ENCODE measurements around the gene ZNF487. TPM values are rescaled to one million over a fixed set of nuclear protein-coding genes. Genes with fewer than 3 reads are reported as not detected.
"Not testable (repeated sequence)": the region's sequence is repeated elsewhere in the genome, so short reads cannot be mapped to it uniquely, and the experiment has no call there.

The ZNF487 gene
- polyA plus RNA-seq, 4 donors = 5.0 to 17.4 (median 11.6) TPM

DNA sequence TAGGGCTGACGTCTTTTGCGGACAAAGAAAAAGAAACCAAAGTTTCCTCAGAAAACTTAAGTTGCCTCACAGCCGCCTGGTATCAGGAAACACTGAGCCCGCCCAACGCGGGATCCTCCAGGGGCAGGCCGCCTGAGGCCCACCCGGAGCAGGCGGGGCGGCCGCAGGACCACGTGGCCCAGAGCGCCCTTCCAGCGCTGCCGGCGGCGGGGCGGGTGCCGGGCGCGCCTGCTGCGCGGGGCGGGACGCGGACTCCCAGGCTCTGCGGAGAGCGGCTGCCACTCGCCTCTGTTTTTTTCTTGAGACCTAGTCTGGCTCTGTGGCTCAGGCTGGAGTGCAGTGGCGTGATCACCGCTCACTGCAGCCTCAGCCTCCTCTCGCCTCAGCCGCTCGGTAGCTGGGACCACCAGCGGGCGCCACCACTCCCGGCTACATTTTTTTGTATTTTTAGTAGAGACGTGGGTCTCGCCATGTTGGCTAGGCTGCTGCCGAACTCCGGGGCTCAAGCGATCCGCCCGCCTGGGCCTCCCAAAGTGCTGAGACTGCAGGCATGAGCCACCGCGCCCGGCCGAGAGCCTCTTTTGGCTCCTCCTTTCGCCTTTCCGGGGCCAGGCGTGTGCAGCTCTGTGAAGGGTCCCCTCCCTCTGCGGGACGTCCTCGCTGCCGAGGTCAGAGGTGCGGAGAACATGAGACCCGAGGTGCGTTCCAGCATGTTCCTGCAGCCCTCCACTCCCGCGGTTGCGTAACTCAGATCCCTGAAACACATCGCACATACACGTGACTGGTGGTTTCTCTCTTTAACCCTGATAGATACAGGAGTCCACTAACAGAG lies 16.3 kb upstream of the ZNF487 start:
- H3K27me3 ChIP-seq (ENCODE audit: control insufficient read depth in 3 of 3, insufficient read depth in 3 of 3, low read length in 3 of 3) = no peaks in the 10 kb centered on the region
- H3K4me3 ChIP-seq (ENCODE audit: low read depth in 1 of 3, low read length in 3 of 3) = peak overlapping the region; percentile 40 to 49 (median 41)
- peak overlapping the region; percentile 95 to 97 (median 96) for H3K27ac ChIP-seq (ENCODE audit: low read depth in 1 of 3, low read length in 2 of 3)
- no peaks in the 10 kb centered on the region for H3K9me3 ChIP-seq (ENCODE audit: control insufficient read depth in 2 of 2, insufficient read depth in 1 of 2, low read depth in 1 of 2, low read length in 1 of 2)
- DNase-seq (peak; percentile 96 to 99), FAIRE-seq (no peak)
- no peaks in the 10 kb centered on the region for H3K36me3 ChIP-seq (ENCODE audit: control insufficient read depth in 3 of 3, insufficient read depth in 2 of 3, low read depth in 1 of 3, low read length in 3 of 3)
- WGBS, 3 donors = 0 to 1% (median 0%) methylated on average over 53 to 63 of the region's 63 CpGs
- peaks cover 2 to 23% (median 3%) of the 10 kb centered on the region in 3 donors for H3K4me1 ChIP-seq (ENCODE audit: control insufficient read depth in 3 of 3, insufficient read depth in 2 of 3, low read depth in 1 of 3, low read length in 2 of 3)

DNA sequence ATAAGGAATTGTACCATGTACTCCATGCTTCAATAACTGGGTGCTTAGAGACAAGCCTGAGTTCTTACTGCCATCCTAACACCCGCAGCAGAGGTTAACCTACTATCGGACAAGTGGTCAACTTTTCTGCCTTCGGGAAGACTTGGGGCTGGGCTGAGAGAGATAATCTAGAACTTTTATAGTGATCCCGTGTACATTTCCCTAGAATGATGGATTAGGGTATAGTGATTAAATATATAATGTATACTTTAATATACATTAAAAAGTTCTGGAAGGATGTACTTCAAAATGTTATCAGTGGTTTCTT lies 15.8 kb upstream of the ZNF487 start:
- Histone ChIP-seq H3K27me3 (ENCODE audit: control insufficient read depth in 3 of 3, insufficient read depth in 3 of 3, low read length in 3 of 3) (no peaks in the 10 kb centered on the region), H3K9me3 (ENCODE audit: control insufficient read depth in 2 of 2, insufficient read depth in 1 of 2, low read depth in 1 of 2, low read length in 1 of 2) (no peaks in the 10 kb centered on the region), H3K4me3 (ENCODE audit: low read depth in 1 of 3, low read length in 3 of 3) (peak overlapping the region; percentile 40 to 49 (median 40)), H3K36me3 (ENCODE audit: control insufficient read depth in 3 of 3, insufficient read depth in 2 of 3, low read depth in 1 of 3, low read length in 3 of 3) (no peaks in the 10 kb centered on the region), H3K4me1 (ENCODE audit: control insufficient read depth in 3 of 3, insufficient read depth in 2 of 3, low read depth in 1 of 3, low read length in 2 of 3) (peaks cover 2 to 23% (median 3%) of the 10 kb centered on the region in 3 donors), H3K27ac (ENCODE audit: low read depth in 1 of 3, low read length in 2 of 3) (peak overlapping the region; percentile 95 to 97 (median 96))
- no peak for DNase-seq
- WGBS, 3 donors = 11 to 19% (median 13%) methylated on average over 4 of the region's 4 CpGs
- FAIRE-seq = no peak

DNA sequence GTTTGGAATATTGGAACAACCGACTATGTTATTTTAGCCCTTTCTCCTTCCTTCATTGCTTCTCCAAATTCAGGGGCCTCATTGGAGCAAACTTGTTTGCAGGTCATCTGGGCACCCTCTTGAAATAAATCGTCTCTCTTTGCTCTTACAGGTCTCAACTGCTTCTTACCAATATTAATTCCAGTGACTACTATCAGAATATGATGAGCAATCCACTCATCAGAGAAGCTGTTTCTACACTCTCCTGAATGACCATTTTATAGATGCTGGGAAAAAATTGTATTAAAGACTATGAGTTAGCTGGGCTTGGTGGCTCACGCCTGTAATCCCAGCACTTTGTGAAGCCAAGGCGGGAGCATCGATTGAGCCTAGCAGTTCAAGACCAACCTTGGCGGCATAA lies 15.4 kb upstream of the ZNF487 start:
- WGBS, 3 donors = 67 to 82% (median 75%) methylated on average over 6 of the region's 6 CpGs
- no peak overlapping the region for H3K4me3 ChIP-seq (ENCODE audit: low read depth in 1 of 3, low read length in 3 of 3)
- H3K4me1 ChIP-seq (ENCODE audit: control insufficient read depth in 3 of 3, insufficient read depth in 2 of 3, low read depth in 1 of 3, low read length in 2 of 3) = peaks cover 2 to 23% (median 3%) of the 10 kb centered on the region in 3 donors
- H3K27ac ChIP-seq (ENCODE audit: low read depth in 1 of 3, low read length in 2 of 3) = peak overlapping the region; percentile 88 to 96 (median 95)
- no peak for FAIRE-seq
- no peaks in the 10 kb centered on the region for H3K27me3 ChIP-seq (ENCODE audit: control insufficient read depth in 3 of 3, insufficient read depth in 3 of 3, low read length in 3 of 3)
- H3K36me3 ChIP-seq (ENCODE audit: control insufficient read depth in 3 of 3, insufficient read depth in 2 of 3, low read depth in 1 of 3, low read length in 3 of 3) = no peaks in the 10 kb centered on the region
- no peaks in the 10 kb centered on the region for H3K9me3 ChIP-seq (ENCODE audit: control insufficient read depth in 2 of 2, insufficient read depth in 1 of 2, low read depth in 1 of 2, low read length in 1 of 2)
- DNase-seq = peak in 1 of 2 donors; percentile 45

DNA sequence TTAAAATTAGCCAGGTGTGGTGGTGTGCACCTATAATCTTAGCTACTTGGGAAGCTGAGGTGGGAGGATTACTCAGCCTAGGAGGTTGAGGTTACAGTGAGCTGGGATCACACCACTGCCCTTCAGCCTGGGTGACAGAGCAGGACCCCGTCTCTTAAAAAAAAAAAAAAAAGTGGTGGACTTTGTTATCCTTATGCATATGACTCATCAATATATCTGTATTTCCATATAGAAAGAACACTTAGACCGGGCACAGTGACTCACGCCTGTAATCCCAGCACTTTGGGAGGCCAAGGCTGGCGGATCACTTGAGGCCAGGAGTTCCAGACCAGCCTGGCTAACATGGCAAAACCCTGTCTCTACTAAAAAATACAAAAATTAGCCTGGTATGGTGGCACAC lies 15.0 kb upstream of the ZNF487 start:
- not testable (repeated sequence) for H3K9me3 ChIP-seq (ENCODE audit: control insufficient read depth in 2 of 2, insufficient read depth in 1 of 2, low read depth in 1 of 2, low read length in 1 of 2); H3K4me3 ChIP-seq (ENCODE audit: low read depth in 1 of 3, low read length in 3 of 3); FAIRE-seq; H3K36me3 ChIP-seq (ENCODE audit: control insufficient read depth in 3 of 3, insufficient read depth in 2 of 3, low read depth in 1 of 3, low read length in 3 of 3); H3K27me3 ChIP-seq (ENCODE audit: control insufficient read depth in 3 of 3, insufficient read depth in 3 of 3, low read length in 3 of 3)
- H3K4me1 ChIP-seq (ENCODE audit: control insufficient read depth in 3 of 3, insufficient read depth in 2 of 3, low read depth in 1 of 3, low read length in 2 of 3) = peaks cover 2 to 23% (median 3%) of the 10 kb centered on the region in 3 donors
- 9 to 71% (median 54%) methylated on average over 4 of the region's 4 CpGs for WGBS, 3 donors
- peak; percentile 52 to 82 for DNase-seq
- peak overlapping the region; percentile 88 to 96 (median 95) for H3K27ac ChIP-seq (ENCODE audit: low read depth in 1 of 3, low read length in 2 of 3)

DNA sequence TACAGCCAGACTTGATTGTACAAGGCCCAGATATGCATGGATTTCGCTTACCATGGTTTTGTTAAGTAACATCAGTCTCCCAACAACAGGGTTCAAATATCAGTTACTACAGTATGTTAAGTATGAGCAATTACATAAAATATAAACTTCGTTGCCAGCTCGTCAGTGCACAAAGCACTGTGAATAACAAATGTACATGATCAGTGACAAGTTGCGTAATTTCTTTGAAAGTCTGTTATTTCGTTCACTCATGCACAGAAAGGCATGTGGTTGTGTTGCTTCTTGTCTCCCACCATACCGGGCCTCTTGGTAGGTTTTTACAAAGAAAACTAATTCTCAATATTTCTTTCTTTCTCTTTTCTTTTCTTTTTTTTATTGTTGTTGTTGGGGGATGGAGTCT lies 12.5 kb upstream of the ZNF487 start:
- DNase-seq (no peak), FAIRE-seq (no peak)
- 91 to 94% (median 92%) methylated on average over 6 of the region's 6 CpGs for WGBS, 3 donors
- Histone ChIP-seq H3K27ac (ENCODE audit: low read depth in 1 of 3, low read length in 2 of 3) (no peak overlapping the region), H3K27me3 (ENCODE audit: control insufficient read depth in 3 of 3, insufficient read depth in 3 of 3, low read length in 3 of 3) (no peaks in the 10 kb centered on the region), H3K4me1 (ENCODE audit: control insufficient read depth in 3 of 3, insufficient read depth in 2 of 3, low read depth in 1 of 3, low read length in 2 of 3) (peaks cover 2 to 16% (median 3%) of the 10 kb centered on the region in 3 donors), H3K36me3 (ENCODE audit: control insufficient read depth in 3 of 3, insufficient read depth in 2 of 3, low read depth in 1 of 3, low read length in 3 of 3) (no peaks in the 10 kb centered on the region), H3K9me3 (ENCODE audit: control insufficient read depth in 2 of 2, insufficient read depth in 1 of 2, low read depth in 1 of 2, low read length in 1 of 2) (no peaks in the 10 kb centered on the region), H3K4me3 (ENCODE audit: low read depth in 1 of 3, low read length in 3 of 3) (no peak overlapping the region)

DNA sequence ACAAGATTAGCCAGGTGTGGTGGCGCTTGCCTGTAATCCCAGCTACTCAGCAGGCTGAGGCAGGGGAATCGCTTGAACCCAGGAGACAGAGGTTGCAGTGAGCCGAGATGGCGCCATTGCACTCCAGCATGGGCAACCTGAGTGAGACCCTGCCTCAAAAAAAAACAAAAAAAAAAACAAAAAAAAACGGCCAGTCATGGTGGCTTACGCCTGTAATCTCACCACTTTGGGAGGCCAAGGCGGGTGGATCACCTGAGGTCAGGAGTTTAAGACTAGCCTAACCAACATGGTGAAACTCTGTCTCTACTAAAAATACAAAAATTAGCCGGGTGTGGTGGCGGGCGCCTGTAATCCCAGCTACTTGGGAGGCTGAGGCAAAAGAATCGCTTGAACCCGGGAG lies 10.4 kb upstream of the ZNF487 start:
- H3K27me3 ChIP-seq (ENCODE audit: control insufficient read depth in 3 of 3, insufficient read depth in 3 of 3, low read length in 3 of 3); DNase-seq; FAIRE-seq; H3K4me1 ChIP-seq (ENCODE audit: control insufficient read depth in 3 of 3, insufficient read depth in 2 of 3, low read depth in 1 of 3, low read length in 2 of 3); H3K36me3 ChIP-seq (ENCODE audit: control insufficient read depth in 3 of 3, insufficient read depth in 2 of 3, low read depth in 1 of 3, low read length in 3 of 3); H3K4me3 ChIP-seq (ENCODE audit: low read depth in 1 of 3, low read length in 3 of 3); H3K9me3 ChIP-seq (ENCODE audit: control insufficient read depth in 2 of 2, insufficient read depth in 1 of 2, low read depth in 1 of 2, low read length in 1 of 2); H3K27ac ChIP-seq (ENCODE audit: low read depth in 1 of 3, low read length in 2 of 3): not testable (repeated sequence)
- 94 to 98% (median 97%) methylated on average over 12 of the region's 12 CpGs for WGBS, 3 donors

DNA sequence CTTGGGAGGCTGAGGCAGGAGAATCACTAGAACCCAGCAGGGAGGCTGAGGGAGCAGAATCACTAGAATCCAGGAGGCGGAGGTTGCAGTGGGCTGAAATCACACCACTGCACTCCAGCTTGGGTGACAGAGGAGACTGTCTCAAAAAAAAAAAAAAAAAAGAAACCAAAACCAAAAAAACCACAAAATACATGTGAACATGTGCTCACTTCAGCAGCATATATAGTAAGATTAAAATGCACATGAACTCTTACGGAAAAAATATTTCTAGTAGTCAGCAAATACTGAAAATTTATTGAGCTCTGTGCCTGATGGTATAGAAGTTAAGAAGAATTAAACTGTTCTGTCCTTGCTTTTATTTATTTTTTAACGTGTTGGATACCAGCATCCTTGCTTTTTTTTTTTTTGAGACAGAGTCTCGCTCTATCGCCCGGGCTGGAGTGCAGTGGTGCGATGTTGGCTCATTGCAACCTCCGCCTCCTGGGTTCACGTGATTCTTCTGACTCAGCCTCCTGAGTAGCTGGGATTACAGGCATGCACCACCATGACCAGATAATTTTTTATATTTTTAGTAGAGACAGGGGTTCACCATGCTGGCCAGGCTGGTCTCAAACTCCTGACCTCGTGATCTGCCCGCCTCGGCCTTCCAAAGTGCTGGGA lies 9.6 kb upstream of the ZNF487 start:
- H3K4me3 ChIP-seq (ENCODE audit: low read depth in 1 of 3, low read length in 3 of 3) = no peak overlapping the region
- FAIRE-seq = no peak
- peaks cover 0 to under 1% (median 0%) of the 10 kb centered on the region in 3 donors for H3K4me1 ChIP-seq (ENCODE audit: control insufficient read depth in 3 of 3, insufficient read depth in 2 of 3, low read depth in 1 of 3, low read length in 2 of 3)
- H3K36me3 ChIP-seq (ENCODE audit: control insufficient read depth in 3 of 3, insufficient read depth in 2 of 3, low read depth in 1 of 3, low read length in 3 of 3) = no peaks in the 10 kb centered on the region
- H3K9me3 ChIP-seq (ENCODE audit: control insufficient read depth in 2 of 2, insufficient read depth in 1 of 2, low read depth in 1 of 2, low read length in 1 of 2) = no peaks in the 10 kb centered on the region
- DNase-seq = no peak
- H3K27ac ChIP-seq (ENCODE audit: low read depth in 1 of 3, low read length in 2 of 3) = no peak overlapping the region
- no peaks in the 10 kb centered on the region for H3K27me3 ChIP-seq (ENCODE audit: control insufficient read depth in 3 of 3, insufficient read depth in 3 of 3, low read length in 3 of 3)
- WGBS, 3 donors = 81 to 89% (median 87%) methylated on average over 12 of the region's 12 CpGs

DNA sequence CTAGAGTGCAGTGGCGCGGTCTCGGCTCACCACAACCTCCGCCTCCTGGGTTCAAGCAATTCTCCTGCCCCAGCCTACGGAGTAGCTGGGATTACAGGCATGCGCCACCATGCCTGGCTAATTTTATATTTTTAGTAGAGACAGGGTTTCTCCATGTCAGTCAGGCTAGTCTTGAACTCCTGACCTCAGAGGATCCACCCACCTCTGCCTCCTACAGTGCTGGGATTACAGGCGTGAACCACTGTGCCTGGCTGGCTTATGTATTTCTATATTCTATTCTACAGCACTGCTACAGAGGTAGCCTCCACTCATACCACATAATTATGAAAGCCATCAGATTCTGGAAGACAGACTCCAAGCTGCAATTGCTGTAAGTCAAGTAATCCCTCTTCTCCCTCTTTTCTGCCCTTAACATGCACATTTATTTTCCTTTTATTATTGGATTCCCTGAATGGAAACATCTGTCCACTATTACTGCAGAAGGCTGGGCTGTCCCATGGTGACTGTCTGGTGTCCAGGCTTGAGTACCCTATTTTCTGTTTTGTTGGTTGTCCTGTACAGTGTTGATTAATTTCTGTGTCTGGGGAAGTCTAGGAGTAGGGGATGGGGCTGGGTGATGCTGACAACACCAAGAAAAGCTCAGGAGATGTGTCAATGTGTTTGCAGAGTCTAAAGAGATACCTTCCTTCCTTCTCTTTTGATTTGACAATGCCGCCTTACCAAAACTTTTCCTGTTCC lies 5.8 kb upstream of the ZNF487 start:
- 92 to 94% (median 93%) methylated on average over 8 of the region's 8 CpGs for WGBS, 3 donors
- no peak overlapping the region for H3K4me3 ChIP-seq (ENCODE audit: low read depth in 1 of 3, low read length in 3 of 3)
- no peaks in the 10 kb centered on the region for H3K9me3 ChIP-seq (ENCODE audit: control insufficient read depth in 2 of 2, insufficient read depth in 1 of 2, low read depth in 1 of 2, low read length in 1 of 2)
- H3K27me3 ChIP-seq (ENCODE audit: control insufficient read depth in 3 of 3, insufficient read depth in 3 of 3, low read length in 3 of 3) = no peaks in the 10 kb centered on the region
- no peak overlapping the region for H3K27ac ChIP-seq (ENCODE audit: low read depth in 1 of 3, low read length in 2 of 3)
- peaks cover 0 to 3% (median 0%) of the 10 kb centered on the region in 3 donors for H3K4me1 ChIP-seq (ENCODE audit: control insufficient read depth in 3 of 3, insufficient read depth in 2 of 3, low read depth in 1 of 3, low read length in 2 of 3)
- no peak for FAIRE-seq
- H3K36me3 ChIP-seq (ENCODE audit: control insufficient read depth in 3 of 3, insufficient read depth in 2 of 3, low read depth in 1 of 3, low read length in 3 of 3) = peaks cover 0 to 2% (median 0%) of the 10 kb centered on the region in 3 donors
- no peak for DNase-seq

Measured in small intestine (tissue), 7 donors.